HepG2 (cell line): ENCODE data around the gene NTRK2. TPM values are rescaled to one million over a fixed set of nuclear protein-coding genes. Genes with fewer than 3 reads are reported as not detected.

Experiments used
- ATAC-seq: fragments of 200-7000 bp; cut with Tn5 transposase; 3 replicates; pipeline ENCODE4 v1.9.1; 2020; ENCODE audit warnings: mild to moderate bottlenecking, moderate library complexity
- BruUV-seq: library from RNA; stranded (reverse); fragments of 400-500 nt; replicated peaks from 2 replicates; lab custom pipeline; 2021; lab: Mats Ljungman, UMichigan
- CTCF ChIA-PET: fragments of 300-600 bp; formaldehyde crosslinking; extraction: SDS; loops from one replicate; lab custom pipeline; 2021; ENCODE audit warnings: low total read pairs, inconsistent platforms, low intra/inter-chr PET ratio; lab: Yijun Ruan, JAX
- POLR2A ChIA-PET: fragments of 350-600 bp; sonication (Branson Sonifier 250); formaldehyde crosslinking; loops from one replicate; lab custom pipeline; 2020; ENCODE audit warnings: antibody characterized with exemption, inconsistent platforms; lab: Yijun Ruan, JAX
- DNase-seq: peaks from one replicate; pipeline ENCODE4 v3.0.0-alpha.2; 2015; ENCODE audit warnings: low spot score
- FAIRE-seq: peaks from 3 replicates; lab custom pipeline; 2011; peaks lifted over from hg19 to GRCh38; lab: Jason Lieb, UNC
- H2AFZ ChIP-seq: one replicate; pipeline ENCODE4 v1.6.1; 2011; ENCODE audit warnings: low read length, inconsistent platforms
- H3K27ac ChIP-seq: fragments of 300-600 bp; 3 replicates; pipeline ENCODE4 v1.8.0; 2011; ENCODE audit warnings: mixed run types, mild to moderate bottlenecking, mixed read lengths, low read length, inconsistent platforms; ENCODE audit not compliant: insufficient read depth; ENCODE audit errors: extremely low read length
- H3K27me3 ChIP-seq, 2 experiments: fragments of 200-600 bp in 1 of 2; 2 replicates in 1 of 2; 3 replicates in 1 of 2; pipeline versions ENCODE4 v1.6.0 to v1.8.0; 2011; ENCODE audit warnings: low read length in 2 of 2, mild to moderate bottlenecking in 2 of 2, moderate library complexity in 2 of 2, inconsistent platforms in 1 of 2; ENCODE audit not compliant: insufficient read depth in 2 of 2, control insufficient read depth in 1 of 2
- H3K36me3 ChIP-seq, 2 experiments: fragments of 200-600 bp in 1 of 2; replicated peaks in 1 of 2; 2 replicates in 1 of 2; 3 replicates in 1 of 2; pipeline versions ENCODE4 v1.5.1 to v1.8.0; 2011; ENCODE audit warnings: low read length in 2 of 2, inconsistent platforms in 1 of 2; ENCODE audit not compliant: insufficient read depth in 2 of 2, control insufficient read depth in 1 of 2
- H3K4me1 ChIP-seq: 2 replicates; pipeline ENCODE4 v1.5.1; 2012; ENCODE audit warnings: low read length, inconsistent platforms; ENCODE audit not compliant: insufficient read depth
- H3K4me2 ChIP-seq: 2 replicates; pipeline ENCODE4 v1.6.0; 2011; ENCODE audit warnings: low read depth, low read length, inconsistent platforms
- H3K4me3 ChIP-seq, 3 experiments: fragments of 200-600 bp in 1 of 3; sonication (generic), shearing (Covaris generic) in 1 of 3; replicated peaks in 1 of 3; 2 replicates each; pipeline ENCODE4 v1.5.1; 2011 to 2016; ENCODE audit warnings: low read length in 3 of 3, inconsistent platforms in 2 of 3, low read depth in 2 of 3, mild to moderate bottlenecking in 2 of 3, control low read depth in 1 of 3, mixed read lengths in 1 of 3; ENCODE audit not compliant: insufficient read depth in 1 of 3
- H3K79me2 ChIP-seq: one replicate; pipeline ENCODE4 v1.6.1; 2011; ENCODE audit warnings: low read length, inconsistent platforms; ENCODE audit not compliant: insufficient read depth
- H3K9ac ChIP-seq: 2 replicates; pipeline ENCODE4 v1.6.0; 2011; ENCODE audit warnings: mild to moderate bottlenecking, low read depth, low read length, inconsistent platforms; ENCODE audit not compliant: insufficient read depth
- H3K9me3 ChIP-seq: 2 replicates; pipeline ENCODE4 v1.5.1; 2012; ENCODE audit warnings: mild to moderate bottlenecking, low read length
- H4K20me1 ChIP-seq: 2 replicates; pipeline ENCODE4 v1.6.0; 2011; ENCODE audit warnings: inconsistent platforms, mild to moderate bottlenecking, low read length, moderate library complexity; ENCODE audit not compliant: insufficient read depth
- GABPA ChIP-seq, 2 experiments: IDR thresholded peaks; 2 replicates each; pipeline ENCODE4 v1.6.1; 2011 to 2016; ENCODE audit warnings: low read depth in 2 of 2, low read length in 1 of 2, missing biosample characterization in 1 of 2, missing genetic modification characterization in 1 of 2
- GTF3A ChIP-seq: sonication (generic); formaldehyde crosslinking; conservative IDR thresholded peaks from 2 replicates; pipeline ENCODE4 v1.4.0; 2020; ENCODE audit warnings: mild to moderate bottlenecking, missing genetic modification reagents
- HMG20A ChIP-seq: IDR thresholded peaks from 2 replicates; pipeline ENCODE4 v1.6.1; 2016; ENCODE audit warnings: borderline replicate concordance
- HOXD1 ChIP-seq: sonication (generic); formaldehyde crosslinking; IDR thresholded peaks from 2 replicates; pipeline ENCODE4 v1.5.0; 2020; ENCODE audit warnings: missing genetic modification reagents
- KAT2B ChIP-seq: fragments of 150-350 bp; IDR thresholded peaks from 2 replicates; pipeline ENCODE4 v1.6.1; 2014; ENCODE audit warnings: low read depth, low read length, borderline replicate concordance
- POGZ ChIP-seq: sonication (generic); formaldehyde crosslinking; IDR thresholded peaks from 2 replicates; pipeline ENCODE4 v1.4.0; 2020; ENCODE audit warnings: mild to moderate bottlenecking, missing genetic modification reagents
- ZNF652 ChIP-seq: IDR thresholded peaks from 2 replicates; pipeline ENCODE4 v1.6.1; 2016; ENCODE audit warnings: low read depth, borderline replicate concordance
- ZNF709 ChIP-seq: sonication (generic); formaldehyde crosslinking; IDR thresholded peaks from 2 replicates; pipeline ENCODE4 v1.5.0; 2020; ENCODE audit warnings: mild to moderate bottlenecking, missing genetic modification reagents
- WGBS: methylation state at CpG from one replicate; pipeline ENCODE4 v1.1.6; 2017; ENCODE audit warnings: low lambda C conversion rate; 5-methylcytosine and 5-hydroxymethylcytosine counted together
- in situ Hi-C: cut with HindIII; loops from 2 replicates; pipeline ENCODE4 v1.10.0; 2017; ENCODE audit warnings: low pct_unique_long_range_greater_than_20kb; ENCODE audit not compliant: extremely low pct_ligation_motif_present
- intact Hi-C: fragments of 100-400 bp; cut with micrococcal nuclease; formaldehyde crosslinking; loops from one replicate; pipeline ENCODE4 v1.10.0; 2022; ENCODE audit not compliant: unreplicated experiment
- polyA plus RNA-seq, 8 experiments: library from polyadenylated mRNA; depleted of rRNA in 3 of 8; stranded (reverse) in 7 of 8; unstranded in 1 of 8; fragments of >200 nt; fragmentation: Illumina TruSeq in 4 of 8; extraction: Trizol in 4 of 8; gene quantifications; 2 replicates each; pipeline versions ENCODE4 v1.2.1 to v1.2.3, GENCODE V29; 2011 to 2016; ENCODE audit warnings: low read depth in 4 of 8, missing spikeins in 1 of 8, mixed read lengths in 1 of 8; ENCODE audit not compliant: insufficient read depth in 1 of 8
- total RNA-seq, 5 experiments: library from RNA; depleted of rRNA; stranded (reverse); fragments of >200 nt; fragmentation: Illumina TruSeq; extraction: Trizol; gene quantifications; 2 replicates each; pipeline ENCODE4 v1.2.3, GENCODE V29; 2016; ENCODE audit warnings: low read depth in 1 of 5
- TF ChIP-seq, protein P1 (sequence below): IDR thresholded peaks from 2 replicates; pipeline ENCODE4 v1.6.1; 2012; ENCODE audit warnings: low read depth, low read length, improper control_type of control experiment
- TF ChIP-seq, protein P2 (sequence below): IDR thresholded peaks from 2 replicates; pipeline ENCODE4 v1.6.1; 2016; ENCODE audit warnings: mild to moderate bottlenecking
- TF ChIP-seq, protein P3 (sequence below): sonication (generic); formaldehyde crosslinking; IDR thresholded peaks from 2 replicates; pipeline ENCODE4 v1.8.0; 2022; ENCODE audit warnings: missing genetic modification reagents, mild to moderate bottlenecking, borderline replicate concordance
- TF ChIP-seq, protein P4 (sequence below): sonication (generic); formaldehyde crosslinking; IDR thresholded peaks from 2 replicates; pipeline ENCODE4 v1.9.0; 2022; ENCODE audit warnings: missing genetic modification reagents, mild to moderate bottlenecking, borderline replicate concordance
- TF ChIP-seq, protein P5 (sequence below): sonication (generic); formaldehyde crosslinking; IDR thresholded peaks from 2 replicates; pipeline ENCODE4 v1.4.0; 2020; ENCODE audit warnings: mild to moderate bottlenecking, missing genetic modification reagents
- TF ChIP-seq, protein P6 (sequence below), 2 experiments: sonication (generic) in 1 of 2; formaldehyde crosslinking in 1 of 2; IDR thresholded peaks; 2 replicates each; pipeline versions ENCODE4 v1.4.0 to v1.6.1; 2018 to 2020; ENCODE audit warnings: missing genetic modification reagents in 2 of 2, borderline replicate concordance in 1 of 2, low read depth in 1 of 2, mild to moderate bottlenecking in 1 of 2, missing biosample characterization in 1 of 2

Gene NTRK2
- total and polyA plus RNA-seq, 2 of the 13 experiments (the other 11 are each of a cell fraction or from before 2014, with no cell fraction given), result not detected

DNA sequence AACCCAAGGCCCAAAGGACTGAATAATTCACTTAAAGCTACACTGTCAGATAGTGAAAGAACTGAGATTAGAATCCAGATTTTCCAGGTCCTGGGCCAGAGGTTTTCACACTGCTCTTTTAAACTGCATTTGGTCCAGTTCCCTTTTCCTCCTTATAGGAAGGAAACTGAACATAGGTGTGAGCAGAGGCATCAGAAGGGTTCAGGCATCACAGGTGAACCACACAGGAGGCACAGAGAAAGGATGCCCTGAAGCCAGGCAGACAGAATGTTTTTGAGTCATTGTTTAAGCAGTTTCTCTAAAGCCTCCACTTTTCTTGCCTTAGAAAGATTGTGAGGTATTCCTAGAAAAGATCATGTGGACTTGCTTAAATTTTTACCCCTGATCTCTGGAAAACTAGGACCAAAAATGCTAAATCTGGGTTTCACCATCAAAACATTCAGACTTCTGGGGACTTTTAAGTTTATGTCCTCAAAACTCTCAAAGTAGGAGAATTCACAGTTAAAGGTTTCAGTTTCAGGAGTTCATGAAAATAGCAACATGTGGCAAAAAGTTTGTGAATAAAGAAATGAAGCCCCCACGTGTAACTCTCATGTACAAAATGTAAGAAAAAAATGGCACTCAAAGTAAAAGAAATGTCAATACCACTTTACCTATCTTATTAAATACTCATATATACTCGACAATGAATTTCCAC is 386.1 kb downstream of the NTRK2 start:
- no peak overlapping the region for H3K27ac ChIP-seq
- no peak for DNase-seq
- 0% methylated on average over 2 of the region's 2 CpGs for WGBS
- ChIA-PET CTCF (no interaction called here), POLR2A (no interaction called here)
- no peak overlapping the region for H3K4me3 ChIP-seq
- no peak overlapping the region for H3K4me2 ChIP-seq
- H3K4me1 ChIP-seq, result no peaks in the 10 kb centered on the region
- no peak for ATAC-seq
- intact Hi-C loops, result no loop called here
- no peaks in the 10 kb centered on the region for H3K27me3 ChIP-seq
- H3K9ac ChIP-seq, result no peak overlapping the region
- H4K20me1 ChIP-seq, result no peaks in the 10 kb centered on the region
- FAIRE-seq, result no peak
- H3K9me3 ChIP-seq, result no peaks in the 10 kb centered on the region
- H3K79me2 ChIP-seq, result no peaks in the 10 kb centered on the region
- no peak overlapping the region for H2AFZ ChIP-seq
- in situ Hi-C loops, result no loop called here
- H3K36me3 ChIP-seq, result no peaks in the 10 kb centered on the region
- BruUV-seq, result no TSS peak
- no peak for TF ChIP-seq POGZ (CRISPR knock-in tag)
- TF ChIP-seq, protein P1, sequence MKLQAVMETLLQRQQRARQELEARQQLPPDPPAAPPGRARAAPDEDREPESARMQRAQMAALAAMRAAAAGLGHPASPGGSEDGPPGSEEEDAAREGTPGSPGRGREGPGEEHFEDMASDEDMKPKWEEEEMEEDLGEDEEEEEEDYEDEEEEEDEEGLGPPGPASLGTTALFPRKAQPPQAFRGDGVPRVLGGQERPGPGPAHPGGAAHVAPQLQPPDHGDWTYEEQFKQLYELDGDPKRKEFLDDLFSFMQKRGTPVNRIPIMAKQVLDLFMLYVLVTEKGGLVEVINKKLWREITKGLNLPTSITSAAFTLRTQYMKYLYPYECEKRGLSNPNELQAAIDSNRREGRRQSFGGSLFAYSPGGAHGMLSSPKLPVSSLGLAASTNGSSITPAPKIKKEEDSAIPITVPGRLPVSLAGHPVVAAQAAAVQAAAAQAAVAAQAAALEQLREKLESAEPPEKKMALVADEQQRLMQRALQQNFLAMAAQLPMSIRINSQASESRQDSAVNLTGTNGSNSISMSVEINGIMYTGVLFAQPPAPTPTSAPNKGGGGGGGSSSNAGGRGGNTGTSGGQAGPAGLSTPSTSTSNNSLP, result no peak
- TF ChIP-seq ZNF709, result no peak
- TF ChIP-seq HOXD1, result no peak
- no peak for TF ChIP-seq HMG20A (CRISPR knock-in tag)
- no peak for TF ChIP-seq GTF3A
- no peak for TF ChIP-seq ZNF652 (CRISPR knock-in tag)
- no peak for TF ChIP-seq GABPA (IDR thresholded peaks at IDR 0.05; ENCODE audit: low read depth, low read length)
- TF ChIP-seq GABPA (CRISPR knock-in tag; IDR thresholded peaks at IDR 0.05; ENCODE audit: low read depth), result no peak
- TF ChIP-seq, protein P2, sequence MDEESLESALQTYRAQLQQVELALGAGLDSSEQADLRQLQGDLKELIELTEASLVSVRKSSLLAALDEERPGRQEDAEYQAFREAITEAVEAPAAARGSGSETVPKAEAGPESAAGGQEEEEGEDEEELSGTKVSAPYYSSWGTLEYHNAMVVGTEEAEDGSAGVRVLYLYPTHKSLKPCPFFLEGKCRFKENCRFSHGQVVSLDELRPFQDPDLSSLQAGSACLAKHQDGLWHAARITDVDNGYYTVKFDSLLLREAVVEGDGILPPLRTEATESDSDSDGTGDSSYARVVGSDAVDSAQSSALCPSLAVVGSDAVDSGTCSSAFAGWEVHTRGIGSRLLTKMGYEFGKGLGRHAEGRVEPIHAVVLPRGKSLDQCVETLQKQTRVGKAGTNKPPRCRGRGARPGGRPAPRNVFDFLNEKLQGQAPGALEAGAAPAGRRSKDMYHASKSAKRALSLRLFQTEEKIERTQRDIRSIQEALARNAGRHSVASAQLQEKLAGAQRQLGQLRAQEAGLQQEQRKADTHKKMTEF (CRISPR knock-in tag), result no peak
- TF ChIP-seq, protein P3, sequence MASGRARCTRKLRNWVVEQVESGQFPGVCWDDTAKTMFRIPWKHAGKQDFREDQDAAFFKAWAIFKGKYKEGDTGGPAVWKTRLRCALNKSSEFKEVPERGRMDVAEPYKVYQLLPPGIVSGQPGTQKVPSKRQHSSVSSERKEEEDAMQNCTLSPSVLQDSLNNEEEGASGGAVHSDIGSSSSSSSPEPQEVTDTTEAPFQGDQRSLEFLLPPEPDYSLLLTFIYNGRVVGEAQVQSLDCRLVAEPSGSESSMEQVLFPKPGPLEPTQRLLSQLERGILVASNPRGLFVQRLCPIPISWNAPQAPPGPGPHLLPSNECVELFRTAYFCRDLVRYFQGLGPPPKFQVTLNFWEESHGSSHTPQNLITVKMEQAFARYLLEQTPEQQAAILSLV (CRISPR knock-in tag), result no peak
- no peak for TF ChIP-seq KAT2B
- TF ChIP-seq, protein P4, sequence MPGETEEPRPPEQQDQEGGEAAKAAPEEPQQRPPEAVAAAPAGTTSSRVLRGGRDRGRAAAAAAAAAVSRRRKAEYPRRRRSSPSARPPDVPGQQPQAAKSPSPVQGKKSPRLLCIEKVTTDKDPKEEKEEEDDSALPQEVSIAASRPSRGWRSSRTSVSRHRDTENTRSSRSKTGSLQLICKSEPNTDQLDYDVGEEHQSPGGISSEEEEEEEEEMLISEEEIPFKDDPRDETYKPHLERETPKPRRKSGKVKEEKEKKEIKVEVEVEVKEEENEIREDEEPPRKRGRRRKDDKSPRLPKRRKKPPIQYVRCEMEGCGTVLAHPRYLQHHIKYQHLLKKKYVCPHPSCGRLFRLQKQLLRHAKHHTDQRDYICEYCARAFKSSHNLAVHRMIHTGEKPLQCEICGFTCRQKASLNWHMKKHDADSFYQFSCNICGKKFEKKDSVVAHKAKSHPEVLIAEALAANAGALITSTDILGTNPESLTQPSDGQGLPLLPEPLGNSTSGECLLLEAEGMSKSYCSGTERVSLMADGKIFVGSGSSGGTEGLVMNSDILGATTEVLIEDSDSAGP, result no peak
- TF ChIP-seq, protein P5, sequence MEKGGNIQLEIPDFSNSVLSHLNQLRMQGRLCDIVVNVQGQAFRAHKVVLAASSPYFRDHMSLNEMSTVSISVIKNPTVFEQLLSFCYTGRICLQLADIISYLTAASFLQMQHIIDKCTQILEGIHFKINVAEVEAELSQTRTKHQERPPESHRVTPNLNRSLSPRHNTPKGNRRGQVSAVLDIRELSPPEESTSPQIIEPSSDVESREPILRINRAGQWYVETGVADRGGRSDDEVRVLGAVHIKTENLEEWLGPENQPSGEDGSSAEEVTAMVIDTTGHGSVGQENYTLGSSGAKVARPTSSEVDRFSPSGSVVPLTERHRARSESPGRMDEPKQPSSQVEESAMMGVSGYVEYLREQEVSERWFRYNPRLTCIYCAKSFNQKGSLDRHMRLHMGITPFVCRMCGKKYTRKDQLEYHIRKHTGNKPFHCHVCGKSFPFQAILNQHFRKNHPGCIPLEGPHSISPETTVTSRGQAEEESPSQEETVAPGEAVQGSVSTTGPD (CRISPR knock-in tag), result no peak
- TF ChIP-seq, protein P6, sequence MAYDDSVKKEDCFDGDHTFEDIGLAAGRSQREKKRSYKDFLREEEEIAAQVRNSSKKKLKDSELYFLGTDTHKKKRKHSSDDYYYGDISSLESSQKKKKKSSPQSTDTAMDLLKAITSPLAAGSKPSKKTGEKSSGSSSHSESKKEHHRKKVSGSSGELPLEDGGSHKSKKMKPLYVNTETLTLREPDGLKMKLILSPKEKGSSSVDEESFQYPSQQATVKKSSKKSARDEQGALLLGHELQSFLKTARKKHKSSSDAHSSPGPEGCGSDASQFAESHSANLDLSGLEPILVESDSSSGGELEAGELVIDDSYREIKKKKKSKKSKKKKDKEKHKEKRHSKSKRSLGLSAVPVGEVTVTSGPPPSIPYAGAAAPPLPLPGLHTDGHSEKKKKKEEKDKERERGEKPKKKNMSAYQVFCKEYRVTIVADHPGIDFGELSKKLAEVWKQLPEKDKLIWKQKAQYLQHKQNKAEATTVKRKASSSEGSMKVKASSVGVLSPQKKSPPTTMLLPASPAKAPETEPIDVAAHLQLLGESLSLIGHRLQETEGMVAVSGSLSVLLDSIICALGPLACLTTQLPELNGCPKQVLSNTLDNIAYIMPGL (CRISPR knock-in tag; IDR thresholded peaks at IDR 0.05; ENCODE audit: borderline replicate concordance in 1 of 2, low read depth in 1 of 2), result no peak
